GM12878 (cell line): ENCODE results near the gene SLC9C1. TPM values are rescaled to one million over a fixed set of nuclear protein-coding genes. Genes with fewer than 3 reads are reported as not detected.

Source experiments
- ATF7 ChIP-seq: fragments of 450-650 bp; IDR thresholded peaks from 2 replicates; pipeline ENCODE4 v1.6.1; 2016; ENCODE audit warnings: low read depth, mild to moderate bottlenecking
- BCL11A ChIP-seq: IDR thresholded peaks from 2 replicates; pipeline ENCODE4 v1.6.1; 2011; ENCODE audit warnings: low read depth, low read length
- EGR1 ChIP-seq, 2 experiments: IDR thresholded peaks; 1 replicate in 1 of 2; 2 replicates in 1 of 2; pipeline ENCODE4 v1.6.1; 2011 to 2012; ENCODE audit warnings: low read depth in 2 of 2, low read length in 2 of 2, borderline replicate concordance in 1 of 2, mild to moderate bottlenecking in 1 of 2, moderate library complexity in 1 of 2
- FOS ChIP-seq: IDR thresholded peaks from 3 replicates; pipeline ENCODE4 v1.6.1; 2011; ENCODE audit warnings: borderline replicate concordance; ENCODE audit not compliant: insufficient read length; ENCODE audit errors: extremely low read depth
- FOXK2 ChIP-seq: fragments of 450-650 bp; IDR thresholded peaks from 2 replicates; pipeline ENCODE4 v1.6.1; 2017; ENCODE audit warnings: mild to moderate bottlenecking, moderate library complexity
- HDGF ChIP-seq: fragments of 450-650 bp; IDR thresholded peaks from 2 replicates; pipeline ENCODE4 v1.6.1; 2016; ENCODE audit warnings: antibody characterized with exemption
- RELB ChIP-seq: fragments of 450-650 bp; IDR thresholded peaks from 2 replicates; pipeline ENCODE4 v1.6.1; 2017; ENCODE audit warnings: low read depth, mild to moderate bottlenecking, moderate library complexity
- SP1 ChIP-seq: IDR thresholded peaks from one replicate; pipeline ENCODE4 v1.6.1; 2011; ENCODE audit warnings: low read depth, low read length
- STAT1 ChIP-seq: fragments of 450-650 bp; conservative IDR thresholded peaks from 2 replicates; pipeline ENCODE4 v1.6.1; 2014; ENCODE audit warnings: antibody characterized with exemption, mild to moderate bottlenecking
- TARDBP ChIP-seq: IDR thresholded peaks from 2 replicates; pipeline ENCODE4 v1.6.1; 2016; ENCODE audit warnings: borderline replicate concordance
- ZBTB11 ChIP-seq: fragments of 450-650 bp; formaldehyde crosslinking; IDR thresholded peaks from 2 replicates; pipeline ENCODE4 v1.5.0; 2022; ENCODE audit warnings: mild to moderate bottlenecking, missing genetic modification characterization
- polyA plus RNA-seq, 11 experiments: library from polyadenylated mRNA; depleted of rRNA in 4 of 11; unstranded in 6 of 11; stranded (reverse) in 5 of 11; fragments of >200 nt; fragmentation: Nextera tagmentation in 4 of 11; fragmentation: Illumina TruSeq in 1 of 11; extraction: Ambion mirVana in 4 of 11; extraction: Trizol in 1 of 11; gene quantifications; 1 replicate in 1 of 11; 2 replicates in 10 of 11; pipeline versions ENCODE4 v1.2.1 to v1.2.3, GENCODE V29; 2011 to 2016; ENCODE audit warnings: inconsistent platforms in 2 of 11, missing spikeins in 2 of 11, low read depth in 1 of 11
- total RNA-seq, 4 experiments: library from RNA; depleted of rRNA in 3 of 4; stranded (reverse); fragments of >200 nt in 3 of 4; fragmentation: Illumina TruSeq in 1 of 4; extraction: Trizol in 1 of 4; gene quantifications; 2 replicates each; pipeline versions ENCODE4 v1.2.1 to v1.2.3, GENCODE V29; 2013 to 2021
- TF ChIP-seq, protein P1 (sequence below): fragments of 450-650 bp; IDR thresholded peaks from 2 replicates; pipeline ENCODE4 v1.6.1; 2016; ENCODE audit warnings: mild to moderate bottlenecking

SLC9C1 gene
- total and polyA plus RNA-seq, 10 of the 15 experiments (the other 5 are each of a cell fraction or from before 2014, with no cell fraction given) = not detected

GRCh38 chr3:112114576-112115160 lies 179.3 kb downstream of the SLC9C1 start (continued):
- TF ChIP-seq ZBTB11 (CRISPR knock-in tag) = no peak
- TF ChIP-seq FOS = no peak
- TF ChIP-seq STAT1 = no peak
- no peak for TF ChIP-seq RELB
- TF ChIP-seq BCL11A = 0 out of 2 replicates have a peak, but pooled peaks have one; percentile 31
- TF ChIP-seq HDGF = peak; percentile 14; the same call in 1 of the 2 replicates
- TF ChIP-seq FOXK2 = no peak
- TF ChIP-seq ATF7 = no peak
- no peak for TF ChIP-seq EGR1 (IDR thresholded peaks at IDR 0.05; ENCODE audit: borderline replicate concordance in 1 of 2, low read depth in 2 of 2, low read length in 2 of 2)
- TF ChIP-seq SP1 = no peak
- TF ChIP-seq, protein P1, sequence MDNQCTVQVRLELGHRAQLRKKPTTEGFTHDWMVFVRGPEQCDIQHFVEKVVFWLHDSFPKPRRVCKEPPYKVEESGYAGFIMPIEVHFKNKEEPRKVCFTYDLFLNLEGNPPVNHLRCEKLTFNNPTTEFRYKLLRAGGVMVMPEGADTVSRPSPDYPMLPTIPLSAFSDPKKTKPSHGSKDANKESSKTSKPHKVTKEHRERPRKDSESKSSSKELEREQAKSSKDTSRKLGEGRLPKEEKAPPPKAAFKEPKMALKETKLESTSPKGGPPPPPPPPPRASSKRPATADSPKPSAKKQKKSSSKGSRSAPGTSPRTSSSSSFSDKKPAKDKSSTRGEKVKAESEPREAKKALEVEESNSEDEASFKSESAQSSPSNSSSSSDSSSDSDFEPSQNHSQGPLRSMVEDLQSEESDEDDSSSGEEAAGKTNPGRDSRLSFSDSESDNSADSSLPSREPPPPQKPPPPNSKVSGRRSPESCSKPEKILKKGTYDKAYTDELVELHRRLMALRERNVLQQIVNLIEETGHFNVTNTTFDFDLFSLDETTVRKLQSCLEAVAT = 0 out of 2 replicates have a peak, but pooled peaks have one; percentile 11
- peak; percentile 15; the same call in 1 of the 2 replicates for TF ChIP-seq TARDBP
